Measurements from ENCODE around the gene BID.
A peak's percentile ranks its signal among the peaks of the same experiment; 100 is the strongest.
"Not testable (repeated sequence)": the region's sequence is repeated elsewhere in the genome, so short reads cannot be mapped to it uniquely, and the experiment has no call there.

BID gene

GRCh38 chr22:17767233-17768065 is 6.8 kb downstream of the BID start:
- peak in 3 of 5 experiments; percentile 47 to 93 (median 55) for DNase-seq

GRCh38 chr22:17764852-17765251 is 9.4 kb downstream of the BID start:
- not testable (repeated sequence) for DNase-seq

- DNase-seq = no peak
Measured at GRCh38 chr22:17764036-17764435, 10.2 kb downstream of the BID start.

- DNase-seq = not testable (repeated sequence)
Measured at GRCh38 chr22:17763442-17763841, 10.8 kb downstream of the BID start.

- DNase-seq = no peak
Measured at GRCh38 chr22:17761138-17761488, 13.2 kb downstream of the BID start.

DNA sequence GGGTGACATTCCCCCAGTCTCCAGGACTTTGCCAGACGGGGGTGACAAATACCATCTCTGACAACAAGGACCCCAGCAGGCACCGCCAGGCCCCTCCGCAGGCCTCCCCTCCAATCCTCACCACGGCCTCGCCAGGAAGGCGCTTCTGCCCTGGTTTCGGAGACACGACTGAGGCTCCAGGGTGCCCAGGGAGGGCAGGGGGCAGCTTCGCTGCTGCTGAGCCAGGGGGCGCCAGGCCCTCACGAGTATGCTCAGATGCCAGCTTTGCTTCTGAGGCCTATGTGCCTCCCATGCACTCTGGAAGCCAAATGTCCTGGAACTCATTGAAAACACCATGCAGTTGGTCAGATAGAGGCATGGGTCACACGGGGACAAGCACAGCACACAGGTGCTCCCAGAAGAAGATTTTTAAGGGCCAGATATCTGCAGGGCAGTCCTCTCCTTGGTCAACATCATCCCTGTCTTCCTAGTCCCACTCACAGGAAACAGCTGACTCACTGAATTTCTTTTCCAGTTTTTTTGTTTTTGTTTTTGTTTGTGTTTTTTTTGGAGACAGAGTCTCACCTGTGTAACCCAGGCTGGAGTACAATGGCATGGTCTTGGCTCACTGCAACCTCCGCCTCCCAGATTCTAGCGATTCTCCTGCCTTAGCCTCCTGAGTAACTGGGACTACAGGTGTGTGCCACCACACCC is 19.9 kb downstream of the BID start:
- DNase-seq = peak in 1 of 5 experiments; percentile 48

DNA sequence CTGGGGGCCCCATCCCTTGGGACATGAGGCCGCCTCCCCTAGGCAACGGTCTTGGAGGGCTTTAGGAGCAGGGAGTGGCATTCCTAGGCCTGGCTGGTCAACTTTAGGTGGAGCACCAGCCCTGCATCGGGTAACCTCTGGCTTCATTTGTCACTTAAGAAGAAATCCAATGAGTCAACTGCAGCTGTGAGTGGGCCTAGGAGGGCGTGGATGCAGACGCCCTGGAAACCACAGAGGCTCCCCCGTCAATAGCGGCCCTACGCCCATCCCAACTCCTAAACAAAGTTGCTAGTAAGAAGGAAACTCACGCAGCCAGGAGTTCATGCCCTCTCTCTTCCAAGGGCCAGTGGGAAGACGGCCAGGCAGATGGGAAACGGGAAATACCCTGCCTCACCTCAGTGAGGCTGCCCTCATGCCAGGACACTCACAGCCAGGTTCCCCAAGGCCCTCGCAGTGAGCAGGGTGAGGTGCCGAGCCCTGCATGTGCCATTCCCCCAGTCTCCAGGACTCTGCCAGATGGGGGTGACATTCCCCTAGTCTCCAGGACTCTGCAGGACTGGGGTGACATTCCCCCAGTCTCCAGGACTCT is 20.8 kb downstream of the BID start:
- DNase-seq = no peak

- no peak for DNase-seq
Measured at GRCh38 chr22:17751596-17751995, 22.7 kb downstream of the BID start.

- no peak for DNase-seq
Measured at GRCh38 chr22:17749605-17750395, 24.5 kb downstream of the BID start.

DNA sequence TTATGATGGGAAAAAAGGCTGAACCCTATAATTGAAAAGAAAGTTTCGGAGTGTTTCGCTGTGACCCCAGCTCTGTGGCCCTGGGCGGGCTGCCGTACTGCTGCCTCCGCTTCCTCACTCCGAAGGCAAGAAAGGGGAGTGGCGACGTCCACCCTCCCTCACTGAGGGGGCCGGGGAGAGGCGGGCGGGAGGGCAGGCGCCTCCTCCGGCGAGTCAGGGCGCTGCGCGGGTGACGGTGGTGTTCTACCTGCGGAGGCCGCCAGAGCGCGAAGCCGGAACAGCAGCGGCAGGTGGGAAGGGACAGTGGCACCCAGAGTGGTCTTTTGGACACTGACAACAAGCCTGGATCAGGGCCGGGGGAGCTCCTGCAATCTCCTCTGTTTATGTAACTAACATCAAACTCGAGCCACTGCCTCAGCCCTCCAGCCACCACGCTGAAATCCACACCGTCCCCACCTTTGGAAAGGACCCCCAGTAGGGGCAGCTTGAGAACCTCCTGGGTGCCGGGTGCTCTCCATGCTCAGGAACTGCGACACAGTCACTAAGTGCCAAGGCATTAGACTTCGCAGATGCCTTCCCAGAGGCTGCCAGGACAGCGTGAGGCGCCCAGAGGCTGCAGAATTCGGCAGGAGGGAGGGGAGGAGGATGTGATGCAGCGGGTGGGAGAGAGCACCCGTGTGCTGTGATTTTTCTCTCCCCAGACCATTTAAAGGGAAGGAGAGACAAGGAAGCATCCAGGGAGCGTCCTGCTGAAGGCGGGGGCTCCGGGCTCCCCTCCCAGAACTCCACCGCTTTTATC is 25.5 kb downstream of the BID start:
- DNase-seq = no peak

GRCh38 chr22:17746916-17747315 is 27.4 kb downstream of the BID start:
- DNase-seq = no peak

DNA sequence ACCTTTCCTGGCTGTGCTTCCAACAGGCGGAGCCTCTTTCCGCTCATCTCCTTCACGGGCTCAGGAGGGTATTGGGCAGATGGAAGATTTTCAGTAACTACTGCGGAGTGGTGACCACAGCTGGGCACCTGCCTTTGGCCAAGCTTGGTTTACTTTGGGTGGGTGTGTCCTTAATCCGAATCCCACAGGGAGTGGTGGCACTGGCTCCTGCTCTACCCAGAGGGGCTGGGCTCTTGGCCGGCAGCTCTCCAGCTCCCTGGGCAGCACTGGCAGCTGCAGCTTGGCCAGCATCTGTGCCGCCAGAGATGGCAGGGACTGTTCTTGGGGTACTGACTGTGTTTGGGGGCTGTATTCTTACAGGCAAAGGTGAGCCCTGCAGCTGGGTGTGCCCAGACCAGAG is 29.8 kb downstream of the BID start:
- no peak for DNase-seq

- no peak for DNase-seq
Measured at GRCh38 chr22:17743661-17744411, 30.4 kb downstream of the BID start.

DNA sequence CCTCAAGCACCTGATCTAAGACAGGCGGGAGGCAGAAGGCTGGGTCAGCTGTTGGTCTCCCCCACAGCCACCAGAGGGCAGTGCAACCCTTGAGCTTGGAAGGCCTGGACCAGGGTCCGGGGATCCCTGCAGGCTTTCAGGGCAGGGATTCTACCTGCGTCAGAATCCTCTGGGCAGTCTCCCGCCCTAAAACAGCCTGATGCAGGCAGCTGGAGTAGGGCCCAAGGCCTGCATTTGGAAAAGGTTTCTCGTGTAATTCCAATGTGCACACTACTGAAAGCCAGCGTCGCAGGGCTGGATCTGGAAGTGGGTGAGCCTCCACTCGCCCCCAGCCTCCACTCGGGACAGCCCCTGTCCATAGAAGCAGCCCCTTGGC is 31.8 kb downstream of the BID start:
- peak in 4 of 5 experiments; percentile 35 to 65 (median 56) for DNase-seq

DNA sequence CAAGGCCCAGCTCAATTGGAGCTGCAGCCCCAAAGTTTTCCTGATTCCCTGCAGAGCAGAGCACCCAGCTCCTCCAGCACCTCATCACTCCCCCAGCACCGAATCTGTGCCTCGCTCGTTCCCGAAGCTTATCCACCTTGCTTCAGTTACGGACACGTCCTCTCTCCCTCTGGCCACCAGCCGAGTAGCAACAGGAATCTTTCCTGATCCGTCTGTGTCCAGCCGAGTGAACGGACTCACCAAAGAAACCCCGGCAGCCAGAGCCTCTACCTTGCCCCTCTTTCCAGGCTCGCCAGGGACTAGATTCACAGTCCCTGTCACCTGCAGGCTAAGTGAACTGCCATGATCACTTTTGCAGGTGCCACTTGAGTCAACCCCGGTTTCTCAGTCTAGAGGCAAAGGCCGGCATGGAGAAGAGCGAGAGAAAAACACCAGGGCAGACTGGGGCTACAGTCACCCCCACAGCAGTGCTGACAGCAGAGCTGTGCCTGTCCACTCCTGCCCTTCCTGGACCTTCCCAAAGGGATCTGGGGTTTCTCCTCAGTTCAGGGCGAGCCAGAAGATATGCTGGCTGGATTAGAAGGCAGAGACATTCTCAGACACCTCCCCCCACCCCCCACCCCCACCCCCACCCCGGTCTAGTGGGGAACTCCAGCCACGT is 32.3 kb downstream of the BID start:
- no peak for DNase-seq

DNA sequence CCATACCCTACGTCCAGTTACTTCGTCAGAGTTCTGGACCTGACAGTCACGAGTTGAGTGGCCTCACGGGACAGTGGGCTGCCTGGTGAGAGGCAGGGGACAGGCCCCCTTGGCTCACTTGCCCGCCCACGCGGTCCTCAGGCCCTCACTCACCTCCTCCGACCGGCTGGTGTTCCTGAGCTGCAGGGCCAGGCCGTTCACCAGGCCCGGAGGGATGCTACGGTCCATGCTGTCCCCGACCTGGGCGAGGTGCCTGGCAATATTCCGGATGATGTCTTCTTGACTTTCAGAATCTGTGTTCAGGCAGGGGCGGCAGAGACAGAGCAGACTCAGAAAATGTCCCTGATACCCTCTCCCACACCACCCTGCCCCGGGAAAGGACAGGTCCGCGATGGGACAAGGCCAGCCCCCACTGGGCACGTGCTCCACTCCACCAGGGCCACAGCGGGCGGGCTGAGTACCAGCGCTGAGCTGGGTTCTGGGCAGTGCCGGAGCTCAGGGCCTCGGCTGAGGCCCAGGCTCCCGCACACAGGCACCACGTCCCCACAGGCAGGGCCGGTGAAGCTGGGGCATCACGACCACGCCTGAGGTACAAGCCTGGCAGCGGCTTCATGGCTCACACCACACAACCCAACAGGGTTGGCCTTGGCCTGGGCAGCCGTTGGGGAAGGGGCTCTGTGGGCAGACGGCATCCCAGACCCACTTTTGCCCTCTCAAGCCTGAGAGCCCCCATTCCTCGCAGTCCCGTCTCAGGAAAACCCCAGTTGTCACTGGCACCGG is 34.9 kb downstream of the BID start:
- no peak for DNase-seq

GRCh38 chr22:17738386-17739128 is 35.7 kb downstream of the BID start:
- DNase-seq = no peak

DNA sequence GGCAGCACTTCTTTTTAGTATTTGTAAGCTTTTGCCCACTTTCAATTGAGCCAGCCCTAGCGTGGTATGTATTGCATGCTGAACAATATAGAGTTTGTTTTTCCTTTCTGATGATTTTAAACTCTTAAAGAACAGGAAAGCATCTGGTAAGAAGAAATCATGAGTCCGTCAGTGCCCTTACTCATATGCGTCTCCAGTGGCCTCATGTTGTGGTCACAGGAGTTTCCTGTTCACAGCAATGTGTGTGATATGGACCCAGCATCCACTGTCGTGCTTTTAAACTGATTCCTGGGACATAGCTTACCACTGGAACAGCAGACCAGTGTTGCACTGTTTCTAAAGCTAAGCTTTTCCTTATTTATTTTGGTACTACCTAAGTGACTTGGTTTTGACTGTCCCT is 40.1 kb downstream of the BID start:
- DNase-seq = peak in 1 of 5 experiments; percentile 80

GRCh38 chr22:17733466-17733865 is 40.8 kb downstream of the BID start:
- no peak for DNase-seq

All from T-helper 2 cell (primary cell).